Karpas-422 (cell line): ENCODE results near the gene NDUFS3. TPM values are rescaled to one million over a fixed set of nuclear protein-coding genes. Genes with fewer than 3 reads are reported as not detected.

Source experiments
- DNase-seq: peaks from one replicate; pipeline ENCODE4 v3.0.0-alpha.2; 2015
- H2AFZ ChIP-seq: fragments of 200-600 bp; sonication (generic); 2 replicates; pipeline ENCODE4 v1.6.1; 2014; ENCODE audit warnings: antibody characterized with exemption, low read length, mixed read lengths
- H3K27ac ChIP-seq: fragments of 200-600 bp; sonication (generic); 2 replicates; pipeline ENCODE4 v1.5.1; 2014; ENCODE audit warnings: mild to moderate bottlenecking, low read length, moderate library complexity
- H3K27me3 ChIP-seq: fragments of 200-600 bp; sonication (generic); 2 replicates; pipeline ENCODE4 v1.6.1; 2014; ENCODE audit warnings: low read length, mixed read lengths
- H3K36me3 ChIP-seq: fragments of 200-600 bp; sonication (generic); 2 replicates; pipeline ENCODE4 v1.6.1; 2014; ENCODE audit warnings: low read length, mixed read lengths; ENCODE audit not compliant: insufficient read depth
- H3K4me1 ChIP-seq: fragments of 200-600 bp; sonication (generic); 2 replicates; pipeline ENCODE4 v1.6.1; 2014; ENCODE audit warnings: mild to moderate bottlenecking, low read length, mixed read lengths
- H3K4me2 ChIP-seq: fragments of 200-600 bp; sonication (generic); 2 replicates; pipeline ENCODE4 v1.6.1; 2014; ENCODE audit warnings: low read length, low read depth, mild to moderate bottlenecking; ENCODE audit not compliant: poor library complexity, severe bottlenecking
- H3K4me3 ChIP-seq: fragments of 200-600 bp; sonication (generic); 2 replicates; pipeline ENCODE4 v1.5.1; 2014; ENCODE audit warnings: mild to moderate bottlenecking, antibody characterized with exemption, low read length, mixed read lengths
- H3K79me2 ChIP-seq: fragments of 200-600 bp; sonication (generic); 2 replicates; pipeline ENCODE4 v1.6.1; 2014; ENCODE audit warnings: mild to moderate bottlenecking, low read length, mixed read lengths
- H3K9ac ChIP-seq: fragments of 200-600 bp; sonication (generic); 2 replicates; pipeline ENCODE4 v1.6.0; 2014; ENCODE audit warnings: low read length
- H3K9me2 ChIP-seq: fragments of 200-600 bp; sonication (generic), shearing (Covaris generic); replicated peaks from 2 replicates; pipeline ENCODE4 v1.6.0; 2014; ENCODE audit warnings: mild to moderate bottlenecking, low read length, moderate library complexity; ENCODE audit not compliant: insufficient read depth
- H3K9me3 ChIP-seq: fragments of 300-700, 200-600 bp; sonication (generic); 2 replicates; pipeline ENCODE4 v1.6.1; 2014; ENCODE audit warnings: low read length, mixed read lengths
- H4K20me1 ChIP-seq: fragments of 200-600 bp; sonication (generic); 2 replicates; pipeline ENCODE4 v1.6.1; 2014; ENCODE audit warnings: mild to moderate bottlenecking, antibody characterized with exemption, low read length, low read depth; ENCODE audit not compliant: insufficient read depth
- total RNA-seq: library from RNA; depleted of rRNA; stranded (reverse); fragments of >200 nt; shearing (Covaris generic); gene quantifications from 2 replicates; pipeline ENCODE4 v1.2.3, GENCODE V29; 2014; ENCODE audit warnings: low replicate concordance

NDUFS3 gene
- total RNA-seq, 1 experiment from 2014 or later: 41.2 TPM

DNA sequence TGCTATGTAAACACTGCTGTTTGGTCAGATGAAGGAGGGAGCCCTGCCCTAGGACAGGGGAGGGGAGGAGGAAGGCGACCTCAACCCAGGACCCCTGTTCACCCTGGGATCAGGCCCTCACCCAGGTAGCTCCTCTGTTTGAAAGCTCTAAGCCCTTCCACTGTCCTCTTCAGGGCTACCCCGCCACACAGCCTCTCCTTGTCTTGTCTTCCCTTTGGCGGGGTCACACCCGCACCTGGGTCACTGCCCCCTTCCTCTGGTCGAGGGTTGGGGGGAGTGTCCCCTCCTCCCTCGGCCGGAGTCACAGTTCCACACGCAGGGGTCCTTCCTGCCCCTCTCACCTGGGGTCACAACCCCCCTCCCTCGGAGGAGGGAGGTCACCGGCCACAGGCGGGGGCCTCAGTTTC, 13.9 kb upstream of the NDUFS3 start:
- H3K9me2 ChIP-seq: no peaks in the 10 kb centered on the region
- no peaks in the 10 kb centered on the region for H3K9me3 ChIP-seq
- no peak for DNase-seq
- H3K27ac ChIP-seq: peak overlapping the region; percentile 77
- H2AFZ ChIP-seq: peak overlapping the region; percentile 70; the same call in 1 of the 2 replicates
- H4K20me1 ChIP-seq: no peaks in the 10 kb centered on the region
- H3K27me3 ChIP-seq: no peaks in the 10 kb centered on the region
- H3K9ac ChIP-seq: peak overlapping the region; percentile 97
- peak overlapping the region; percentile 96 for H3K4me3 ChIP-seq
- H3K79me2 ChIP-seq: peaks cover 57% of the 10 kb centered on the region
- peaks cover 7% of the 10 kb centered on the region; the same call in 1 of the 2 replicates for H3K36me3 ChIP-seq
- peak overlapping the region; percentile 91 for H3K4me2 ChIP-seq
- peaks cover 24% of the 10 kb centered on the region for H3K4me1 ChIP-seq

GRCh38 chr11:47565340-47566148, 13.3 kb upstream of the NDUFS3 start, which contains the start of gene PTPMT1:
PTPMT1 (plus strand) TSS chr11:47565599; CDS start chr11:47565623, 24 bp downstream.
- peaks cover 63% of the 10 kb centered on the region for H3K79me2 ChIP-seq
- peak within 1 kb of the TSS; percentile 70; the same call in 1 of the 2 replicates for H2AFZ ChIP-seq
- peak; percentile 92 for DNase-seq
- peaks cover 11% of the 10 kb centered on the region; the same call in 1 of the 2 replicates for H3K36me3 ChIP-seq
- H3K4me3 ChIP-seq: peak within 1 kb of the TSS; percentile 96
- H3K9me2 ChIP-seq: no peaks in the 10 kb centered on the region
- no peaks in the 10 kb centered on the region for H4K20me1 ChIP-seq
- peak within 1 kb of the TSS; percentile 77 for H3K27ac ChIP-seq
- H3K9ac ChIP-seq: peak within 1 kb of the TSS; percentile 97
- no peaks in the 10 kb centered on the region for H3K9me3 ChIP-seq
- H3K4me2 ChIP-seq: peak within 1 kb of the TSS; percentile 91
- no peaks in the 10 kb centered on the region for H3K27me3 ChIP-seq
- peaks cover 24% of the 10 kb centered on the region for H3K4me1 ChIP-seq

- peak overlapping the region; percentile 44; the same call in 1 of the 2 replicates for H2AFZ ChIP-seq
- peak overlapping the region; percentile 91 for H3K4me2 ChIP-seq
- peak overlapping the region; percentile 77 for H3K27ac ChIP-seq
- peaks cover 18% of the 10 kb centered on the region; the same call in 1 of the 2 replicates for H3K36me3 ChIP-seq
- peaks cover 70% of the 10 kb centered on the region for H3K79me2 ChIP-seq
- DNase-seq: no peak
- H4K20me1 ChIP-seq: no peaks in the 10 kb centered on the region
- H3K9me3 ChIP-seq: no peaks in the 10 kb centered on the region
- no peaks in the 10 kb centered on the region for H3K27me3 ChIP-seq
- H3K4me1 ChIP-seq: peaks cover 24% of the 10 kb centered on the region
- H3K4me3 ChIP-seq: peak overlapping the region; percentile 96
- no peaks in the 10 kb centered on the region for H3K9me2 ChIP-seq
- peak overlapping the region; percentile 97 for H3K9ac ChIP-seq
Observed at GRCh38 chr11:47566149-47566698, 12.7 kb upstream of the NDUFS3 start.

GRCh38 chr11:47569646-47570045, 9.2 kb upstream of the NDUFS3 start:
- H4K20me1 ChIP-seq: no peaks in the 10 kb centered on the region
- H3K27me3 ChIP-seq: no peaks in the 10 kb centered on the region
- no peaks in the 10 kb centered on the region for H3K9me2 ChIP-seq
- no peak overlapping the region for H3K27ac ChIP-seq
- DNase-seq: no peak
- H3K4me2 ChIP-seq: no peak overlapping the region
- H3K36me3 ChIP-seq: peaks cover 43% of the 10 kb centered on the region
- peaks cover 15% of the 10 kb centered on the region for H3K4me1 ChIP-seq
- H3K4me3 ChIP-seq: no peak overlapping the region
- H2AFZ ChIP-seq: no peak overlapping the region
- no peak overlapping the region for H3K9ac ChIP-seq
- no peaks in the 10 kb centered on the region for H3K9me3 ChIP-seq
- H3K79me2 ChIP-seq: peaks cover 81% of the 10 kb centered on the region

- no peaks in the 10 kb centered on the region for H3K9me3 ChIP-seq
- no peaks in the 10 kb centered on the region for H3K27me3 ChIP-seq
- peaks cover 48% of the 10 kb centered on the region for H3K36me3 ChIP-seq
- H3K9me2 ChIP-seq: no peaks in the 10 kb centered on the region
- H3K4me2 ChIP-seq: no peak overlapping the region
- peaks cover 10% of the 10 kb centered on the region for H3K4me1 ChIP-seq
- H3K4me3 ChIP-seq: no peak overlapping the region
- no peak overlapping the region for H3K27ac ChIP-seq
- H3K79me2 ChIP-seq: peaks cover 76% of the 10 kb centered on the region
- no peak overlapping the region for H2AFZ ChIP-seq
- H4K20me1 ChIP-seq: no peaks in the 10 kb centered on the region
- no peak for DNase-seq
- no peak overlapping the region for H3K9ac ChIP-seq
Observed at GRCh38 chr11:47570651-47571356, 8.1 kb upstream of the NDUFS3 start.

GRCh38 chr11:47571357-47571729, 7.5 kb upstream of the NDUFS3 start:
- Histone ChIP-seq H3K9me3 (no peaks in the 10 kb centered on the region), H3K27me3 (no peaks in the 10 kb centered on the region), H3K79me2 (peaks cover 71% of the 10 kb centered on the region), H3K4me1 (peaks cover 7% of the 10 kb centered on the region), H3K9me2 (no peaks in the 10 kb centered on the region), H2AFZ (no peak overlapping the region), H3K36me3 (peaks cover 49% of the 10 kb centered on the region), H3K4me2 (no peak overlapping the region), H3K27ac (no peak overlapping the region), H3K9ac (no peak overlapping the region), H3K4me3 (no peak overlapping the region), H4K20me1 (no peaks in the 10 kb centered on the region)
- no peak for DNase-seq

DNA sequence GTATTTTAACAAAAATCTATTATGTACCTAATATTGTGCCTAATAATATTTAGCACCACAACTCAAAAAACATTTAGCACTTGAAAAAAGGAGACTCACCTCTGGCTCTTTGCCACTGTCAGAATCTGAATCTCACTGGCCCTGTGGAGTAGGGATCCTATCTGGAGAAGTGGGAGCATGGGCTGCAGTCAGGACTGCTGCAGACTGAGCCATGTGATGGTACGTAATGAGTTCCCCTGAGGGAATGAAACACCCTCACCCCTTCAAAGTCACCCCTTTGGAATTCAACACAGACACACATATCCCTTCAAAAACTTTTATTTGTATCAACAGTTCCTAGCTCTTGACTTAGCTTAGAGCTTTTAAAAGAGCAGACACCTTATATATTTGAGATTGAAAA, 7.0 kb upstream of the NDUFS3 start:
- Histone ChIP-seq H3K9me3 (no peaks in the 10 kb centered on the region), H2AFZ (no peak overlapping the region), H3K9me2 (no peaks in the 10 kb centered on the region), H3K27me3 (no peaks in the 10 kb centered on the region), H3K36me3 (peaks cover 49% of the 10 kb centered on the region), H4K20me1 (no peaks in the 10 kb centered on the region), H3K79me2 (peaks cover 65% of the 10 kb centered on the region), H3K4me1 (peaks cover 3% of the 10 kb centered on the region), H3K27ac (no peak overlapping the region), H3K4me2 (no peak overlapping the region), H3K4me3 (no peak overlapping the region), H3K9ac (no peak overlapping the region)
- DNase-seq: no peak

DNA sequence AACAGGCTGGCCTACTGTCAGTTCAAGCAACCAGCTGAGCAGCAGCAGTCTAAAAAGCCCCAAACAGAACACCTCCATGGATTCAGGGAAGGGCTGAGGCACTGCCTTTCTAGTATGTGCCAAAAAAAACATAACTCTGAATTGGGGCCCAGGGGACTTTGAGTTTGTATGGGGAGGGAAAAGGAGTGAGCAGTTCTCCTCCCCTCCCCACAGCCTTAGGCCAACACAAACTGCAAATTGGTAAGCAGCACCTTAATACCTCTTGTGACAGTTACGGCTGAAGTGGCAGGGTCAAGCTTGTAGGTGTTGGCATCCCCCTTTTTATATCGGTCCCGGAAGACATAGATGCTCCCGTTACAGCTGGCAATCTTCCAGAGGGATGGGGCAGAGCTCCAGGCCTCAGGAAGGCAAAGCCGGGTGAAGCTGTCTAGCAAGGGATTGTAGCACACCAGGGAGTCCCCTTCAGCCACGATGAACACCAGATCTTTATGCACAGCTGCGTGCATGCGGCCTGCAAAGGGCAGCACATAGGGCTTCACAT, 6.1 kb upstream of the NDUFS3 start:
- no peaks in the 10 kb centered on the region for H3K9me3 ChIP-seq
- peaks cover 49% of the 10 kb centered on the region for H3K36me3 ChIP-seq
- peaks cover 63% of the 10 kb centered on the region for H3K79me2 ChIP-seq

More for the DNA sequence above, 6.1 kb upstream of the NDUFS3 start:
- Histone ChIP-seq H2AFZ (no peak overlapping the region), H3K4me3 (no peak overlapping the region), H3K4me1 (peaks cover 10% of the 10 kb centered on the region), H3K27me3 (no peaks in the 10 kb centered on the region), H3K4me2 (no peak overlapping the region), H3K9me2 (no peaks in the 10 kb centered on the region), H4K20me1 (no peaks in the 10 kb centered on the region), H3K9ac (no peak overlapping the region), H3K27ac (no peak overlapping the region)
- no peak for DNase-seq
